C4-2B (cell line): ENCODE data around the gene RAB8B.

Source experiments
- ZFX ChIP-seq: fragments of 450-650 bp; IDR thresholded peaks from 2 replicates; pipeline ENCODE4 v1.6.1; 2017
- TF ChIP-seq, protein P1 (sequence below): fragments of 450-650 bp; conservative IDR thresholded peaks from 2 replicates; pipeline ENCODE4 v1.5.1; 2017; ENCODE audit warnings: mild to moderate bottlenecking

DNA sequence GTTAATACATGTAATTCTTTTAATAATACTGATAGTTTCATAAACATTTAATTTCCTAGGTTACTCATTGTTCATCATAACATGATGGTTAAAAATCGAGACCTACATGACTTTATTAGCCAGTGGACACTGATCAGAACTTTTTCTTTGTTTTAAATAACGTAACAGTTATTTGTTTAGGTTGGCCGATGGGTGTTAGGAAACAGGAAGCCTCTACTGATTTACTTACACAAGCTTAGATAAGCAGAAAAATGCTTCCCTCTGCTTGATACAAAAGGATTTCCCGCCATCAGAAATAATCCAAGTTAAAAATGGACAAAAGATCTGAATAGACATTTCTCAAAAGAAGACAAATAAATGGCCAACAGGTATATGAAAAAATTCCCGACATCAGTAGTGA lies 71.4 kb downstream of the RAB8B start:
- TF ChIP-seq, protein P1, sequence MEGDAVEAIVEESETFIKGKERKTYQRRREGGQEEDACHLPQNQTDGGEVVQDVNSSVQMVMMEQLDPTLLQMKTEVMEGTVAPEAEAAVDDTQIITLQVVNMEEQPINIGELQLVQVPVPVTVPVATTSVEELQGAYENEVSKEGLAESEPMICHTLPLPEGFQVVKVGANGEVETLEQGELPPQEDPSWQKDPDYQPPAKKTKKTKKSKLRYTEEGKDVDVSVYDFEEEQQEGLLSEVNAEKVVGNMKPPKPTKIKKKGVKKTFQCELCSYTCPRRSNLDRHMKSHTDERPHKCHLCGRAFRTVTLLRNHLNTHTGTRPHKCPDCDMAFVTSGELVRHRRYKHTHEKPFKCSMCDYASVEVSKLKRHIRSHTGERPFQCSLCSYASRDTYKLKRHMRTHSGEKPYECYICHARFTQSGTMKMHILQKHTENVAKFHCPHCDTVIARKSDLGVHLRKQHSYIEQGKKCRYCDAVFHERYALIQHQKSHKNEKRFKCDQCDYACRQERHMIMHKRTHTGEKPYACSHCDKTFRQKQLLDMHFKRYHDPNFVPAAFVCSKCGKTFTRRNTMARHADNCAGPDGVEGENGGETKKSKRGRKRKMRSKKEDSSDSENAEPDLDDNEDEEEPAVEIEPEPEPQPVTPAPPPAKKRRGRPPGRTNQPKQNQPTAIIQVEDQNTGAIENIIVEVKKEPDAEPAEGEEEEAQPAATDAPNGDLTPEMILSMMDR: no peak
- TF ChIP-seq ZFX: no peak
